ENCODE data around the gene CLIP1.
A peak's percentile ranks its signal among the peaks of the same experiment; 100 is the strongest.

CLIP1 gene

GRCh38 chr12:122355706-122356105 is 66.8 kb downstream of the CLIP1 start:
- no peak for DNase-seq (ENCODE audit: low read depth)

DNA sequence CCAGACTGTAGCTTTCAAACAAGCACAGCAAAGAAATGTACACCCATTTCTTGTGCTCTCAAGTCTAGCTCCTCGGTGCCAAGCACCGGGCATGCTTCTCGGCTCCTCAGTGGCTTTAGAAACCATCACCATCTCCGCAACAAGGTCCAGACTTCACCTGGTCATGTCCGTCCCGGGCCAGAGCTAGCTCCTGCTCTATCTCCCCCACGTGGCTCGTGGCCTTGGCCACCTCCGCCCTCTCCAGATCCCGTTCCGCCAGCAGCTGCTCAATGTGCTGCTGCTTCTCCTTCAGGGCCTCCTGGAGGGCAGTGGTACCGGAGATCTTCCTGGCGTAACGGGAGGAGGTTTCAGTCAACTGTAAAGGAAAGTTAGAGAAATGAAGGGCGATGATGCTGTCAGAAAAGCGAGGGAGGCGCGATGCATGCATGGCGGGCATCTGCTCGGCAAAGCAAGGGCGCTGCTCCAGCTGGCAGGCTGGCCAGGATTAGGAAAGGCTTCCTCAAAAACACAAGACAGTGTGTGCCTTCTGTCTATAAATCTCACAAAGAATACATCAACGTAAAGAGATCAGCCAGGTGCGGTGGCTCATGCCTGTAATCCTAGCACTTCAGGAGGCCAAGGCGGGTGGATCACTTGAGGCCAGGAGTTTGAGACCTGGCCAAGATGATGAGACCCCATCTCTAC is 67.4 kb downstream of the CLIP1 start:
- no peak for DNase-seq (ENCODE audit: low read depth)

DNA sequence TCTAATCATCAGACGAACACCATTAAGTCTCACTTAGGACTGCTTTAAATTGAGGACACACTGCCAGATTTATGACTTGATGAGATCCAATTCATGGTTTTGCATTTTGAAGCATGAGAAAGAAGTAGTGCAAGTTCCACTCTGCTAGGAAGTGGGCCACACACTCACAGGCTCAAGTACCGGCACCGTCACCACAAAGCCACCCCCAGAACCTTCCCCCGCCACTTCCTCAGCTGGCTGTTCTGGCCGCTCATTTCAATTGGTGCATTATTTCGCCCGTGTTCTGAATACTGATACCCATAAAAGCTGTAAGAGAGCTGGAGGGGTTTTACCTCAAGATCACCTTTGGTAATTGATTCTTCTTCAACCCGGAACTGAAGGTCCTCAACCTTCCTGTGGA is 70.1 kb downstream of the CLIP1 start:
- no peak for DNase-seq (ENCODE audit: low read depth)

GRCh38 chr12:122350141-122350848 is 72.2 kb downstream of the CLIP1 start:
- no peak for DNase-seq (ENCODE audit: low read depth)

- no peak for DNase-seq (ENCODE audit: low read depth)
These were observed 73.4 kb downstream of the CLIP1 start for GRCh38 chr12:122349078-122349477.

DNA sequence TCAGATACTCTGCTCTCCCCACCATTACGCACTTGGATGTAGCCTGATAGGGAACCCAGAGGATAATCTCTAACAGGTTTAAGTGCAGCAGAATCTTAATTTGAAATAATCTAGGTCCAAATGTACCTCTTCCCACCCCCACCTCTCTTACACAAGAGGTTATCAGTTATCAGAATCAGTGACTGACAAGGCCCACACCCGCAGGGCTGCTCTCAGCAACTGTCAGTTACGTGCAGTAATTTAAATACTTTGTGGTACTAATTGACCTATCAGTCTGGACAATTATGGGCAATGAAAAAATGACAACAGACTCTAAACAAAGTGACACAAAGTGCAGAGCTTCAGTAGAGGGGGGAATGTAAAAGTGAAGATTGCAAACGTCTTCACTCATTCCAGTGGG is 74.0 kb downstream of the CLIP1 start:
- DNase-seq (ENCODE audit: low read depth) = no peak

- no peak for DNase-seq (ENCODE audit: low read depth)
These were observed 76.4 kb downstream of the CLIP1 start for GRCh38 chr12:122346054-122346453.

GRCh38 chr12:122345042-122345441 is 77.4 kb downstream of the CLIP1 start:
- no peak for DNase-seq (ENCODE audit: low read depth)

DNA sequence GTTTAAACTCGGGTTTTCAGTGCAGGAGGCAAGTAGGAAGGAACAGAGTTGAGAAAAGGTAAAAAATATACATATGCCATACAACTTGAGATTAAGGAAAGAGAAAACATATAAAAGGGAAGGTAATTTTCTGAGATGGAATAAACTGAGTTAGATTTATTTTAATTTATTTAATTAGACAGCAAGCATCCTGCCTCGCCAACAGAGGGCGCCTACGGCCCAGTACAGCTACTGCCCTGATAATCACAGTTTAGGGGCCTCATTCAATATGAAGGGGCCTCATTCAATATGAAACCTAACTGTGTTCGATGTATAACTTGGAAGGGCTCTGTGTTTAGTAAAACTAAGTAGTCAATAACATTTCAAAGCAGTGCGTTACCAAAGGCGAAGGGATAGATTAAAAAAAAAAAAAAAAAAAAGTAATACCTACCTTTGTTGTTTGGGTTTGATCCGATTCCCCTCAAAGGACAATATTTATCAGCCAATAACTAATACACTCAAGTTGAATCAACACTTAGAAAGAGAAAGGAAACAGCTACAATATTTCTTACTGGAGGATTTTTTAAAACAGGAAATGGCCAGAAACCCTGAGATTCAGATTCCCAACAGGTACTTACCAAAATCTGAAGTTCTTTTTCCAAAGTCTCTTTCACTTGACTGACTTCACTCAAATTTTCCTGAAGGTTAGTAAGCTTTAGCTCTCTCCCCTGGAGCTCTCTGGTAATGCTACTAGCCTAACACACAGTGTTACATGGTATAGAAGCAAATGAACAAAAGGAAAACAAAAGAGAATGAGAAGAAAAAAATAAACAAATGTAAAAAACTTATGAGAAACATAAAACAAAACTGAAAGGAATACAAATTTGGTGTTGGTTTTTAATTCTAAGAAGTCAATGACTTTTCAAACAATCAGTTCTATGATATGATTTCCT is 86.2 kb downstream of the CLIP1 start:
- DNase-seq (ENCODE audit: low read depth) = peak; percentile 9

GRCh38 chr12:122333142-122334087 is 89.1 kb downstream of the CLIP1 start:
- DNase-seq (ENCODE audit: low read depth) = no peak

- no peak for DNase-seq (ENCODE audit: low read depth)
These were observed 94.7 kb downstream of the CLIP1 start for GRCh38 chr12:122327494-122328385.

GRCh38 chr12:122327014-122327413 is 95.5 kb downstream of the CLIP1 start:
- DNase-seq (ENCODE audit: low read depth) = no peak

DNA sequence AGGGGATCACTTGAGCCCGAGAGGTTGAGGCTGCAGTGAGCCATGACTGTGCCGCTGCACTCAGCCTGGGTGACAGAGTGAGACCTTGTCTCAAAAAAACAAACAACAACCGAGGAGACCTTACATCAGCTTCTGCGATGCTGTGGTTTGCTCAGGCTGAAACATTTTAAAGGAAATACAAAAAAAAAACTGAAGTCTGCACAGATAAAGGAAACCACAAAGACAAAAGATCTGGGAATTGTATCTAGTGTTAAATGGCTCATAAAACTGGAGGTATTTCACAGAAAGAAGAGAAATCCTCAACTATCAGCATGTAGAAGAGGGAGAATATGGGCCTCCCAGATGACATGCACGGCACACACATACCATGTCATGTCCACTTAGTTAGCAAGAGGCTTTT is 95.9 kb downstream of the CLIP1 start:
- no peak for DNase-seq (ENCODE audit: low read depth)

- no peak for DNase-seq (ENCODE audit: low read depth)
These were observed 99.0 kb downstream of the CLIP1 start for GRCh38 chr12:122323311-122324019.

DNA sequence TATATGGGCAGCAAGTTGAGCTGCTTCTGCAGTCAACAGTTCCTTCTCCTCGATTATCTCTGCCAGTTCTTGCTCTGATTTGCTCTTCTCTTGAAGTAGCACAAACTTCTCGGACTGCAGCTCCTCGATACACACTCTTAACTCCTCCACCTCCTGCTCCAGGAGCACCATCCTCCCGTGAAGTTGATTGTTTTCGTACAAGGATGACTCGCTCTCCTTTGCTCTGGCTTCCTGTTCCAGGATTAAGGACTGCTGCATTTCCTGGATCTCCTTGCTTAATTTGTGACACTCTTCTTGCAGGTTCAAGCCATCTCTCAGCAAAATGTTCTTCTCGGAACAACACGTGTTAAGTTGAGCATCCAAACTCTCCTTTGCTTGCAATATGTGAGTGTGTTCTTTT is 100.0 kb downstream of the CLIP1 start:
- DNase-seq (ENCODE audit: low read depth) = no peak

- DNase-seq (ENCODE audit: low read depth) = no peak
These were observed 103.6 kb downstream of the CLIP1 start for GRCh38 chr12:122318607-122319605.

GRCh38 chr12:122312926-122313325 is 109.5 kb downstream of the CLIP1 start:
- DNase-seq (ENCODE audit: low read depth) = no peak

GRCh38 chr12:122311696-122312095 is 110.8 kb downstream of the CLIP1 start:
- DNase-seq (ENCODE audit: low read depth) = no peak

Measured in activated T-helper 9 cell treated with anti-CD3 and anti-CD28 coated beads, Interleukin-2, amount 50 U/mL, for 16 hours (primary cell).